HepG2 (cell line): ENCODE measurements around the gene TXNDC9. TPM values are rescaled to one million over a fixed set of nuclear protein-coding genes. Genes with fewer than 3 reads are reported as not detected.
A peak's percentile ranks its signal among the peaks of the same experiment; 100 is the strongest.

Experiments used
- FOXA1 ChIP-seq, 2 experiments: fragments of 450-650 bp in 1 of 2; sonication (generic) in 1 of 2; formaldehyde crosslinking in 1 of 2; IDR thresholded peaks; 2 replicates each; pipeline versions ENCODE4 v1.4.0 to v1.6.1; 2016 to 2020; ENCODE audit warnings: missing genetic modification reagents in 1 of 2
- KAT8 ChIP-seq: IDR thresholded peaks from 2 replicates; pipeline ENCODE4 v1.6.1; 2016; ENCODE audit warnings: missing genetic modification reagents, missing compliant biosample characterization
- MAZ ChIP-seq, 2 experiments: sonication (generic) in 1 of 2; formaldehyde crosslinking in 1 of 2; IDR thresholded peaks; 2 replicates each; pipeline versions ENCODE4 v1.5.0 to v1.6.1; 2012 to 2020; ENCODE audit warnings: low read depth in 2 of 2, mild to moderate bottlenecking in 2 of 2, borderline replicate concordance in 1 of 2, improper control_type of control experiment in 1 of 2, low read length in 1 of 2, missing genetic modification reagents in 1 of 2, moderate library complexity in 1 of 2
- NR2F6 ChIP-seq, 2 experiments: IDR thresholded peaks; 2 replicates each; pipeline ENCODE4 v1.6.1; 2016; ENCODE audit warnings: antibody characterized with exemption in 1 of 2, mild to moderate bottlenecking in 1 of 2
- RFXANK ChIP-seq: IDR thresholded peaks from 2 replicates; pipeline ENCODE4 v1.6.1; 2016
- SMC3 ChIP-seq: IDR thresholded peaks from 2 replicates; pipeline ENCODE4 v1.6.1; 2011; ENCODE audit warnings: low read length, improper control_type of control experiment
- SP1 ChIP-seq, 2 experiments: fragments of 450-650 bp in 1 of 2; sonication (generic) in 1 of 2; formaldehyde crosslinking in 1 of 2; IDR thresholded peaks; 2 replicates each; pipeline versions ENCODE4 v1.4.0 to v1.6.1; 2016 to 2020; ENCODE audit warnings: missing genetic modification reagents in 1 of 2
- TBL1XR1 ChIP-seq: fragments of 150-350 bp; IDR thresholded peaks from 2 replicates; pipeline ENCODE4 v1.6.1; 2014; ENCODE audit warnings: borderline replicate concordance, low read length; ENCODE audit not compliant: partially characterized antibody
- TBX3 ChIP-seq: fragments of 450-650 bp; IDR thresholded peaks from 2 replicates; pipeline ENCODE4 v1.6.1; 2017; ENCODE audit warnings: antibody characterized with exemption, mild to moderate bottlenecking, inconsistent platforms, borderline replicate concordance
- ZBTB7B ChIP-seq: sonication (generic); formaldehyde crosslinking; IDR thresholded peaks from 2 replicates; pipeline ENCODE4 v1.4.0; 2020; ENCODE audit warnings: missing genetic modification reagents
- ZNF124 ChIP-seq: sonication (generic); formaldehyde crosslinking; IDR thresholded peaks from 2 replicates; pipeline ENCODE4 v1.4.0; 2020; ENCODE audit warnings: missing genetic modification reagents
- ZNF724P ChIP-seq: sonication (generic); formaldehyde crosslinking; IDR thresholded peaks from 2 replicates; pipeline ENCODE4 v1.8.0; 2022; ENCODE audit warnings: missing genetic modification reagents, borderline replicate concordance
- polyA plus RNA-seq, 8 experiments: library from polyadenylated mRNA; depleted of rRNA in 3 of 8; stranded (reverse) in 7 of 8; unstranded in 1 of 8; fragments of >200 nt; fragmentation: Illumina TruSeq in 4 of 8; extraction: Trizol in 4 of 8; gene quantifications; 2 replicates each; pipeline versions ENCODE4 v1.2.1 to v1.2.3, GENCODE V29; 2011 to 2016; ENCODE audit warnings: low read depth in 4 of 8, missing spikeins in 1 of 8, mixed read lengths in 1 of 8; ENCODE audit not compliant: insufficient read depth in 1 of 8
- total RNA-seq, 5 experiments: library from RNA; depleted of rRNA; stranded (reverse); fragments of >200 nt; fragmentation: Illumina TruSeq; extraction: Trizol; gene quantifications; 2 replicates each; pipeline ENCODE4 v1.2.3, GENCODE V29; 2016; ENCODE audit warnings: low read depth in 1 of 5
- TF ChIP-seq, protein P1 (sequence below): sonication (generic); formaldehyde crosslinking; IDR thresholded peaks from 2 replicates; pipeline ENCODE4 v1.4.0; 2020; ENCODE audit warnings: missing genetic modification reagents, borderline replicate concordance
- TF ChIP-seq, protein P2 (sequence below): sonication (generic); formaldehyde crosslinking; IDR thresholded peaks from 2 replicates; pipeline ENCODE4 v1.4.0; 2020; ENCODE audit warnings: missing genetic modification reagents, mild to moderate bottlenecking, borderline replicate concordance
- TF ChIP-seq, protein P3 (sequence below), 2 experiments: fragments of 450-650 bp in 1 of 2; sonication (generic) in 1 of 2; formaldehyde crosslinking; IDR thresholded peaks; 2 replicates each; pipeline versions ENCODE4 v1.5.0 to v1.8.0; 2020 to 2022; ENCODE audit warnings: mild to moderate bottlenecking in 1 of 2, missing genetic modification reagents in 1 of 2
- TF ChIP-seq, protein P4 (sequence below): IDR thresholded peaks from 2 replicates; pipeline ENCODE4 v1.4.0; 2020; ENCODE audit warnings: mild to moderate bottlenecking, missing genetic modification reagents

The TXNDC9 gene
- total and polyA plus RNA-seq, 2 of the 13 experiments (the other 11 are each of a cell fraction or from before 2014, with no cell fraction given), result 35.2 to 94.6 TPM

DNA sequence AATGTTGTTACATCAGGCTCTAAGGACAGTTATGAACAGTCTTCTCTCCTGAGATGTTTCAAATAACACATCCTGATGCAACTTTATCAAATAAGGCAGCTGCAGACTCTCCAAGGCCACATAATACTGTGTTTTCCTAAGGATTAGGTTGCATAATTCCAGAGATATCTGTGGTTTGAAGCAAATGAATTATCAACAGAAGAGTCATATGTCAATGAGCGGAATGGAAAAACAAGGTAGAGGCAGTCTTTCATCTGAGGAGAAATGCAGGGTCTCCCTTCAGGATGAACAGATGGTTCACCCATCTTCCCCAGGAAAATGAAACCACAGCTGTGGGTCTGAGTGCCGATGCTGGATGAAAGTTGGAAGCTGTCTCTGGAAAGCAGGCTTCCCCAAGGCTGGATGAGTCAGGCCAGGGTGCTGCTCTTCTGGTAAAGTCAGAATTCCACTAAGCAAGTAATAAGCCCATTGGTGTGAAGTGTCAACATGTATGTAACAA is 57.3 kb downstream of the TXNDC9 start (continued):
- TF ChIP-seq ZNF124 (CRISPR knock-in tag) (peak; percentile 66; the same call in 1 of the 2 replicates), RFXANK (peak; percentile 78; the same call in 1 of the 2 replicates), TBX3 (peak; percentile 88), SP1 (IDR thresholded peaks at IDR 0.05) (no peak), SP1 (CRISPR knock-in tag; IDR thresholded peaks at IDR 0.05) (0 out of 2 replicates have a peak, but pooled peaks have one; percentile 22), FOXA1 (IDR thresholded peaks at IDR 0.05) (peak; percentile 83), FOXA1 (CRISPR knock-in tag; IDR thresholded peaks at IDR 0.05) (peak; percentile 99), ZBTB7B (peak; percentile 58), SMC3 (no peak), MAZ (IDR thresholded peaks at IDR 0.05; ENCODE audit: borderline replicate concordance, low read depth, low read length) (no peak), MAZ (CRISPR knock-in tag; IDR thresholded peaks at IDR 0.05; ENCODE audit: low read depth) (0 out of 2 replicates have a peak, but pooled peaks have one; percentile 71), KAT8 (peak; percentile 92), ZNF724P (CRISPR knock-in tag) (no peak), TBL1XR1 (peak; percentile 85), NR2F6 (IDR thresholded peaks at IDR 0.05) (peak; percentile 92), NR2F6 (CRISPR knock-in tag; IDR thresholded peaks at IDR 0.05) (peak; percentile 87)
- TF ChIP-seq, protein P1, sequence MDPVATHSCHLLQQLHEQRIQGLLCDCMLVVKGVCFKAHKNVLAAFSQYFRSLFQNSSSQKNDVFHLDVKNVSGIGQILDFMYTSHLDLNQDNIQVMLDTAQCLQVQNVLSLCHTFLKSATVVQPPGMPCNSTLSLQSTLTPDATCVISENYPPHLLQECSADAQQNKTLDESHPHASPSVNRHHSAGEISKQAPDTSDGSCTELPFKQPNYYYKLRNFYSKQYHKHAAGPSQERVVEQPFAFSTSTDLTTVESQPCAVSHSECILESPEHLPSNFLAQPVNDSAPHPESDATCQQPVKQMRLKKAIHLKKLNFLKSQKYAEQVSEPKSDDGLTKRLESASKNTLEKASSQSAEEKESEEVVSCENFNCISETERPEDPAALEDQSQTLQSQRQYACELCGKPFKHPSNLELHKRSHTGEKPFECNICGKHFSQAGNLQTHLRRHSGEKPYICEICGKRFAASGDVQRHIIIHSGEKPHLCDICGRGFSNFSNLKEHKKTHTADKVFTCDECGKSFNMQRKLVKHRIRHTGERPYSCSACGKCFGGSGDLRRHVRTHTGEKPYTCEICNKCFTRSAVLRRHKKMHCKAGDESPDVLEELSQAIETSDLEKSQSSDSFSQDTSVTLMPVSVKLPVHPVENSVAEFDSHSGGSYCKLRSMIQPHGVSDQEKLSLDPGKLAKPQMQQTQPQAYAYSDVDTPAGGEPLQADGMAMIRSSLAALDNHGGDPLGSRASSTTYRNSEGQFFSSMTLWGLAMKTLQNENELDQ (CRISPR knock-in tag), result no peak
- TF ChIP-seq, protein P2, sequence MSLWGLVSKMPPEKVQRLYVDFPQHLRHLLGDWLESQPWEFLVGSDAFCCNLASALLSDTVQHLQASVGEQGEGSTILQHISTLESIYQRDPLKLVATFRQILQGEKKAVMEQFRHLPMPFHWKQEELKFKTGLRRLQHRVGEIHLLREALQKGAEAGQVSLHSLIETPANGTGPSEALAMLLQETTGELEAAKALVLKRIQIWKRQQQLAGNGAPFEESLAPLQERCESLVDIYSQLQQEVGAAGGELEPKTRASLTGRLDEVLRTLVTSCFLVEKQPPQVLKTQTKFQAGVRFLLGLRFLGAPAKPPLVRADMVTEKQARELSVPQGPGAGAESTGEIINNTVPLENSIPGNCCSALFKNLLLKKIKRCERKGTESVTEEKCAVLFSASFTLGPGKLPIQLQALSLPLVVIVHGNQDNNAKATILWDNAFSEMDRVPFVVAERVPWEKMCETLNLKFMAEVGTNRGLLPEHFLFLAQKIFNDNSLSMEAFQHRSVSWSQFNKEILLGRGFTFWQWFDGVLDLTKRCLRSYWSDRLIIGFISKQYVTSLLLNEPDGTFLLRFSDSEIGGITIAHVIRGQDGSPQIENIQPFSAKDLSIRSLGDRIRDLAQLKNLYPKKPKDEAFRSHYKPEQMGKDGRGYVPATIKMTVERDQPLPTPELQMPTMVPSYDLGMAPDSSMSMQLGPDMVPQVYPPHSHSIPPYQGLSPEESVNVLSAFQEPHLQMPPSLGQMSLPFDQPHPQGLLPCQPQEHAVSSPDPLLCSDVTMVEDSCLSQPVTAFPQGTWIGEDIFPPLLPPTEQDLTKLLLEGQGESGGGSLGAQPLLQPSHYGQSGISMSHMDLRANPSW (CRISPR knock-in tag), result peak; percentile 87
- TF ChIP-seq, protein P3, sequence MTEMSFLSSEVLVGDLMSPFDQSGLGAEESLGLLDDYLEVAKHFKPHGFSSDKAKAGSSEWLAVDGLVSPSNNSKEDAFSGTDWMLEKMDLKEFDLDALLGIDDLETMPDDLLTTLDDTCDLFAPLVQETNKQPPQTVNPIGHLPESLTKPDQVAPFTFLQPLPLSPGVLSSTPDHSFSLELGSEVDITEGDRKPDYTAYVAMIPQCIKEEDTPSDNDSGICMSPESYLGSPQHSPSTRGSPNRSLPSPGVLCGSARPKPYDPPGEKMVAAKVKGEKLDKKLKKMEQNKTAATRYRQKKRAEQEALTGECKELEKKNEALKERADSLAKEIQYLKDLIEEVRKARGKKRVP (CRISPR knock-in tag; IDR thresholded peaks at IDR 0.05), result peak in 1 of 2 experiments; percentile 99; a peak in 2 of 4 replicates
- TF ChIP-seq, protein P4, sequence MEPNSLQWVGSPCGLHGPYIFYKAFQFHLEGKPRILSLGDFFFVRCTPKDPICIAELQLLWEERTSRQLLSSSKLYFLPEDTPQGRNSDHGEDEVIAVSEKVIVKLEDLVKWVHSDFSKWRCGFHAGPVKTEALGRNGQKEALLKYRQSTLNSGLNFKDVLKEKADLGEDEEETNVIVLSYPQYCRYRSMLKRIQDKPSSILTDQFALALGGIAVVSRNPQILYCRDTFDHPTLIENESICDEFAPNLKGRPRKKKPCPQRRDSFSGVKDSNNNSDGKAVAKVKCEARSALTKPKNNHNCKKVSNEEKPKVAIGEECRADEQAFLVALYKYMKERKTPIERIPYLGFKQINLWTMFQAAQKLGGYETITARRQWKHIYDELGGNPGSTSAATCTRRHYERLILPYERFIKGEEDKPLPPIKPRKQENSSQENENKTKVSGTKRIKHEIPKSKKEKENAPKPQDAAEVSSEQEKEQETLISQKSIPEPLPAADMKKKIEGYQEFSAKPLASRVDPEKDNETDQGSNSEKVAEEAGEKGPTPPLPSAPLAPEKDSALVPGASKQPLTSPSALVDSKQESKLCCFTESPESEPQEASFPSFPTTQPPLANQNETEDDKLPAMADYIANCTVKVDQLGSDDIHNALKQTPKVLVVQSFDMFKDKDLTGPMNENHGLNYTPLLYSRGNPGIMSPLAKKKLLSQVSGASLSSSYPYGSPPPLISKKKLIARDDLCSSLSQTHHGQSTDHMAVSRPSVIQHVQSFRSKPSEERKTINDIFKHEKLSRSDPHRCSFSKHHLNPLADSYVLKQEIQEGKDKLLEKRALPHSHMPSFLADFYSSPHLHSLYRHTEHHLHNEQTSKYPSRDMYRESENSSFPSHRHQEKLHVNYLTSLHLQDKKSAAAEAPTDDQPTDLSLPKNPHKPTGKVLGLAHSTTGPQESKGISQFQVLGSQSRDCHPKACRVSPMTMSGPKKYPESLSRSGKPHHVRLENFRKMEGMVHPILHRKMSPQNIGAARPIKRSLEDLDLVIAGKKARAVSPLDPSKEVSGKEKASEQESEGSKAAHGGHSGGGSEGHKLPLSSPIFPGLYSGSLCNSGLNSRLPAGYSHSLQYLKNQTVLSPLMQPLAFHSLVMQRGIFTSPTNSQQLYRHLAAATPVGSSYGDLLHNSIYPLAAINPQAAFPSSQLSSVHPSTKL (CRISPR knock-in tag), result peak; percentile 100
